ENCODE measurements around the gene MUC12.
"Not testable (repeated sequence)": the region's sequence is repeated elsewhere in the genome, so short reads cannot be mapped to it uniquely, and the experiment has no call there.

Gene MUC12

GRCh38 chr7:100969066-100969615 is at the start of gene MUC12:
TSS of gene MUC12 (plus strand) at chr7:100969565. CDS start at chr7:100969623, 58 bp downstream.
- no peak for DNase-seq

GRCh38 chr7:100919779-100920437 is 49.5 kb upstream of the MUC12 start:
- not testable (repeated sequence) for DNase-seq

GRCh38 chr7:100921039-100921438 is 48.3 kb upstream of the MUC12 start:
- DNase-seq, result no peak

- DNase-seq, result not testable (repeated sequence)
Measured at GRCh38 chr7:100923616-100924015, 45.7 kb upstream of the MUC12 start.

- no peak for DNase-seq
Measured at GRCh38 chr7:100929808-100930174, 39.6 kb upstream of the MUC12 start.

GRCh38 chr7:100933734-100934133 is 35.6 kb upstream of the MUC12 start:
- DNase-seq, result no peak

GRCh38 chr7:100935381-100935780 is 34.0 kb upstream of the MUC12 start:
- DNase-seq, result not testable (repeated sequence)

GRCh38 chr7:100936167-100936566 is 33.2 kb upstream of the MUC12 start:
- DNase-seq, result not testable (repeated sequence)

GRCh38 chr7:100942045-100942774 is 27.2 kb upstream of the MUC12 start:
- DNase-seq, result no peak

GRCh38 chr7:100943693-100944092 is 25.7 kb upstream of the MUC12 start:
- no peak for DNase-seq

- no peak for DNase-seq
Measured at GRCh38 chr7:100944138-100944537, 25.2 kb upstream of the MUC12 start.

- DNase-seq, result no peak
Measured at GRCh38 chr7:100946111-100946510, 23.3 kb upstream of the MUC12 start.

GRCh38 chr7:100946766-100947365 is 22.5 kb upstream of the MUC12 start:
- DNase-seq, result no peak

GRCh38 chr7:100947792-100948191 is 21.6 kb upstream of the MUC12 start:
- no peak for DNase-seq

GRCh38 chr7:100949227-100949932 is 20.0 kb upstream of the MUC12 start, which contains the start of gene MUC3A:
TSS of gene MUC3A (plus strand) at chr7:100949534. CDS start at chr7:100949625, 91 bp downstream.
- DNase-seq, result no peak

GRCh38 chr7:100949933-100950443 is 19.4 kb upstream of the MUC12 start:
- DNase-seq, result no peak

- DNase-seq, result no peak
Measured at GRCh38 chr7:100951172-100951571, 18.2 kb upstream of the MUC12 start.

GRCh38 chr7:100951888-100952560 is 17.3 kb upstream of the MUC12 start:
- DNase-seq, result no peak

GRCh38 chr7:100952641-100953040 is 16.7 kb upstream of the MUC12 start:
- DNase-seq, result no peak

- DNase-seq, result no peak
Measured at GRCh38 chr7:100957832-100958421, 11.4 kb upstream of the MUC12 start.

- no peak for DNase-seq
Measured at GRCh38 chr7:100959894-100960293, 9.5 kb upstream of the MUC12 start.

- DNase-seq, result no peak
Measured at GRCh38 chr7:100962537-100962936, 6.8 kb upstream of the MUC12 start.

All from hematopoietic multipotent progenitor cell treated with erythropoietin and hydrocortisone succinate and interleukin-3 and kit ligand, for 4 days (in vitro differentiated cells).